Activated T-cell treated with anti-CD3 and anti-CD28 coated beads, Interleukin-2, amount 50 U/mL, for 48 hours (primary cell): ENCODE data around the gene RLN3.
"Not testable (repeated sequence)": the region's sequence is repeated elsewhere in the genome, so short reads cannot be mapped to it uniquely, and the experiment has no call there.

Source experiments
- DNase-seq, 2 experiments: peaks; one replicate each; pipeline ENCODE4 v3.0.0-alpha.2; 2020

The RLN3 gene

DNA sequence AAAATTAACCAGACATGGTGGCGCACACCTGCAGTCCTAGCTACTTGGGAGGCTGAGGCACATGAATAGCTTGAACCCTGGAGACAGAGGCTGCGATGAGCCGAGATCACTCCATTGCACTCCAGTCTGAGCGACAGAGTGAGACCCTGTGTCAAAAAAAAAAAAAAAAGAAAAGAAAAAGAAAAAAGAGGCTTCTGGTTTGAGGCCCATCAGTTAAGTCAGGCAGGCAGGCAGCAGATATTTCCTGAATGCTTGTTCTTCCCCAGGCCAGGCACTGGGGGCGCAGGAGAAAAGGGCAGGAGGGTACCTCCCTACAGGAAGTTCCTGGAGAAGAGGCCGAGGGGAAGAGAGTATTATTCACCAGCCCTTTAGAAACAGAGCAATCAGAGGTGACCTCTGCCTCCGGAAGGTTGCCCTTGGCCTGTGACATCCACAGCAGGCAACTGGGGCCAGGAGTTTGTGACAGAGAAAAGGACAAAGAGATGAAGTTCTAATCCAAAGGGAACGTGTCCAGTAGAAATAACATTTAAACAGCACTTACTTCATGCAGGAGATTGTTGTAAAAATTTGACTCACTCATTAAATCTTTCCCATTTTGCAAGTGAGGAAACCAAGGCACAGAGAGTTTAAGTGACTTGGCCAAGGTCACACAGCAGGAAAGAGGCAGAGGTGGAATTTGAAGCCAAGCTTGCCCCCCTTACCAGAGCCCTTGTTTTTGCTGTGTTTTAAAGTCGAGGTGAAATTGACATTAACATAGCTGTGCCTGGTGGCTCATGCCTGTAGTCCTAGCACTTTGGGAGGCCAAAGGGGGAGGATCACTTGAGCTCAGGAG lies 4.3 kb upstream of the RLN3 start:
- DNase-seq: peak in 1 of 2 experiments; percentile 44

DNA sequence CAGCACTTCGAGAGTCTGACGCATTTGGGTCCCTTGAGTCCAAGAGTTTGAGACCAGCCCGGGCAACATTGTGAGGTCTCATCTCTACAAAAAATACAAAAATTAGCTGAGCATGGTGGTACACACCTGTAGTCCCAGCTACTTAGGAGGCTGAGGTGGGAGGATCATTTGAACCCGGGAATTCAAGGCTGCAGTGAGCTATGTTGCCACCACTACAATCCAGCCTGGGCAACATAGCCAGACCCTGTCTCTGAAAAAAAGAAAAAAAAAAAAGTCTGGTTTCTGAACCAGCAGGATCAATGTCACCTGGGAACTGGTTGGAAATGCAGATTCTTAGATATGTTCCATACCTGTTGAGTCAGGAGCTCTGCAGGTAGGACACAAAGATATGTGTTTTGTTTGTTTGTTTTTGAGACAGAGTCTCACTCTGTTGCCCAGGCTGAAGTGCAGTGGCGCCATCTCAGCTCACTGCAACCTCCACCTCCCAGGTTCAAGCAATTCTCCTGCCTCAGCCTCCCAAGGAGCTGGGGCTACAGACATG lies 1.2 kb upstream of the RLN3 start:
- DNase-seq: not testable (repeated sequence)

DNA sequence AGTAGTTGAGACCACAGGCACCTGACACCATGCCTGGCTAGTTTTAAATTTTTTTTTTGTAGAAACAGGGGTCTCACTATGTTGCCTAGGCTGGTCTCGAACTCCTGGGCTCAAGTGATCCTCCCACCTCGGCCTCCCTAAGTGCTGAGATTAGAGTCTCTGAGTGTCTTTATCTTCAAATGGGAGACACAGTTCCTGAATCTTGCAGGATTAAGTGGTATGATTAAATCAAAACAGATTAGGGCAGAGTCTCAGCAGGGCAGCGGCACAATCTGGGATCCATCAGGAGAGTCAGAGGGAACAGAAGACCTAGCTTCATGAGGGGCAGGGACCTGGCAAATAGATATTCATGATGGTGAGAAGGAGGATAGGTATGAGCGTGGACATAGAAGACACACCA lies 953 bp downstream of the RLN3 start:
- DNase-seq: no peak

DNA sequence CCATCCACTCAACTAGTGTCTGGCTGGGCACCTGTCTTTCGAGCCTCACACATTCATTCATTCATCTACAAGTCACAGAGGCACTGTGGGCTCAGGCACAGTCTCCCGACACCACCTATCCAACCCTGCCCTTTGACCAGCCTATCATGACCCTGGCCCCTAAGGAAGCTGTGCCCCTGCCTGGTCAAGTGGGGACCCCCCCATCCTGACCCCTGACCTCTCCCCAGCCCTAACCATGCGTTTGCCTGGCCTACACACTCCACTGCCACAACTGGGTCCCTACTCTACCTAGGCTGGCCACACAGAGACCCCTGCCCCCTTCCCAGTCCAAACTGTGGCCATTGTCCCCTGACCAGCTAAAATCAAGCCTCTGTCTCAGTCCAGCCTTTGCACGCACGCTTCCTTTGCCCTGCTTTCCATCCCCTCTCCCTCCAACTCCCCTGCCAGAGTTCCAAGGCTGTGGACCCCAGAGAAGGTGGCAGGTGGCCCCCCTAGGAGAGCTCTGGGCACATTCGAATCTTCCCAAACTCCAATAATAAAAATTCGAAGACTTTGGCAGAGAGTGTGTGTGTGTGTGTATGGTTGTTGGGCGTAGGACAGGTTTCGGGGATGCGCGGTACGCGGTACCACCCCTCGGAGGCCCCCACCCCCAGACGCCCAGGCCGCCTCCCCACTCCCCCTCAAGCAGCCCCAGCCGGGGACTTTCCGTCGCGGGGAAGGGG lies 3.2 kb downstream of the RLN3 start:
- DNase-seq: peak in 1 of 2 experiments; percentile 30

DNA sequence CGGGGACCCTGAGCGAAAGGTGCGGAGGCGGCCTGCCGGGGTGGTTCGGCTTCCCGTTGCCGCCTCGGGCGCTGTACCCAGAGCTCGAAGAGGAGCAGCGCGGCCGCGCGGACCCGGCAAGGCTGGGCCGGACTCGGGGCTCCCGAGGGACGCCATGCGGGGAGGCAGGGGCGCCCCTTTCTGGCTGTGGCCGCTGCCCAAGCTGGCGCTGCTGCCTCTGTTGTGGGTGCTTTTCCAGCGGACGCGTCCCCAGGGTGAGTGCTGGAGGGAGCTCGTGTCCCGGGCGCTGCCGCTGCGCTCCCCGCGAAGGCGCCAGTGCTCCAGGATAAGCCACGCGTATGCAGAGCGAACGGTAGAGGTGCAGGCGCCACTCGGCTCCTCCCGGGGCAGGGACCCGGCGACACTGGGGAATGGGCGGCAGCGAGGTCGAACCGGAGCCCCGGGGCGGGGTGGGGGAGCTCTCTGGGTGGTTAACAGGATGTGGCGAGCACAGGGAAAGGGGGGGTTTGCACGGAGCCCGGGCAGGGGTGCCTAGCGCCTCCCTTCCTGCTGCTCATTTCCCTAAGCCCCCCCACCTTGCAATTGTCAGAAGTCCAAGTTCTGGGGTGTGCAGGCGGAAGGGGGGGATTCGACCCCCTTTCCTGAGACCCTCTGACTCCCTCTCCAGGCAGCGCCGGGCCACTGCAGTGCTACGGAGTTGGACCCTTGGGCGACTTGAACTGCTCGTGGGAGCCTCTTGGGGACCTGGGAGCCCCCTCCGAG lies 4.0 kb downstream of the RLN3 start, which contains the start of gene IL27RA:
IL27RA (plus strand) TSS at position 44 of the 762 bp plus-strand sequence; CDS start at position 155, 111 bp downstream.
- peak; percentile 85 for DNase-seq

DNA sequence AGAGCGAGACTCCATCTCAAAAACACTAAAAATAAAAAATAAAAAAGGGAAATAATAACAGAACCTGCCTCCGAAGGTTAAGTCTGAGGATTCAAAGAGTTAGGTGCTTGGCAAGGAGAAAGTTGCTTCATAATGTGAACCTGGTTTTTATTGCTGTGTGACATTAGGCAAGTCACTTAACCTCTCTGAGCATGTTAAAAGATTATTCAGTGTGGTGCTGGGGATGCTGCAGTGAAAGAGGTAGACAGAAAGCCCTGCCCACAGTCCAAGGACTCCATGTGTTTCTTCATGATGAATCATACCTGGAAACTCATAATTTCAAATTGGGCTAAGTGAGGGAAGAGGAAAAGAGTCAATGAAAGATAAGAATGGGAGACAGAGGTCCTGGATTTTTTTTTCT lies 6.0 kb downstream of the RLN3 start:
- DNase-seq: no peak

DNA sequence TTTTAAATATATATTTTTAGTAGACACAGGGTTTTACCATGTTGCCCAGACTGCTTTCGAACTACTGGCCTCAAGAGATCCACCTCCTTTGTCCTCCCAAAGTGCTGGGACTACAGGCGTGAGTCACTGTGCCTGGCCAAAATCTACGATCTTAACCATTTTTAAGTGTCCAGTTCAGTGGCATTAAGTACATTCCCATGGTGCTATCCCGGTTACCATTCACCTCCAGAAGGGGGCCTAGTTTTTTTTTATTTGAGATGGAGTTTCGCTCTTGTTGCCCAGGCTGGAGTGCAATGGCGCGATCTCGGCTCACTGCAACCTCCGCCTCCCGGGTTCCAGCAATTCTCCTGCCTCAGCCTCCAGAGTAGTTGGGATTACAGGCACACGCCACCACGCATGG lies 7.2 kb downstream of the RLN3 start:
- not testable (repeated sequence) for DNase-seq

DNA sequence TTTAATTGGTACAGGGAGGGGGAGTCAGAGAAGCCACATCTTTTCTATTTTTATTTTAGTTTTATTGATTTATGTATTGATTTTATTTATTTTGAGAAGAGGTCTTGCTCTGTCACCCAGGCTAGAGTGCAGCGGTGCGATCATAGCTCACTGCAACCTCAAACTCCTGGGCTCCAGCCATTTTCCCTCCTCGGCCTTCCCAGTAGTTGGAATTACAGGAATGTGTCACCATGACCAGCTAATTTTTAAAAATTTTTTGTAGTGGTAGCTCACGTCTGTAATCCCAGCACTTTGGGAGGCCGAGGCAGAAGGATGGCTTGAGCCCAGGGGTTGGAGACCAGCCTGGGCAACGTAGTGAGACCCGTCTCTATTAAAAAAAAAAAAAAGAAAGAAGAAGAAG lies 7.8 kb downstream of the RLN3 start:
- no peak for DNase-seq

DNA sequence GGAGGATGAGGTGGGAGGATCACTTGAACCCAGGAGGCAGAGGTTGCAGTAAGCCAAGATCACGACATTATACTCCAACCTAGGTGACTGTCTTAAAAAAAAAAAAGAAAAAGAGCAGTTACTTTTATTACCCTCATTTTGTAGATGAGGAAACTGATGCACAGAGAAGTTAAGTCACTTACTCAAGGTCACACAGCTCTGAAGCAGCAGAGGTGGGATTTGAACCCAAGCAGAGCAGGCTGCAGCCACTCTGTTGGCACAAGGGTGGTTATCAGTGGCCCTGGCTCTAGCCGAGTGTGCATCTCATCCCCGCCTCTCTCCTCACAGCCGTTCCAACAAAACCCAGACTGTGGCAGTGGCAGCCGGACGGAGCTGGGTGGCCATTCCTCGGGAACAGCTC lies 11.2 kb downstream of the RLN3 start:
- DNase-seq: no peak

DNA sequence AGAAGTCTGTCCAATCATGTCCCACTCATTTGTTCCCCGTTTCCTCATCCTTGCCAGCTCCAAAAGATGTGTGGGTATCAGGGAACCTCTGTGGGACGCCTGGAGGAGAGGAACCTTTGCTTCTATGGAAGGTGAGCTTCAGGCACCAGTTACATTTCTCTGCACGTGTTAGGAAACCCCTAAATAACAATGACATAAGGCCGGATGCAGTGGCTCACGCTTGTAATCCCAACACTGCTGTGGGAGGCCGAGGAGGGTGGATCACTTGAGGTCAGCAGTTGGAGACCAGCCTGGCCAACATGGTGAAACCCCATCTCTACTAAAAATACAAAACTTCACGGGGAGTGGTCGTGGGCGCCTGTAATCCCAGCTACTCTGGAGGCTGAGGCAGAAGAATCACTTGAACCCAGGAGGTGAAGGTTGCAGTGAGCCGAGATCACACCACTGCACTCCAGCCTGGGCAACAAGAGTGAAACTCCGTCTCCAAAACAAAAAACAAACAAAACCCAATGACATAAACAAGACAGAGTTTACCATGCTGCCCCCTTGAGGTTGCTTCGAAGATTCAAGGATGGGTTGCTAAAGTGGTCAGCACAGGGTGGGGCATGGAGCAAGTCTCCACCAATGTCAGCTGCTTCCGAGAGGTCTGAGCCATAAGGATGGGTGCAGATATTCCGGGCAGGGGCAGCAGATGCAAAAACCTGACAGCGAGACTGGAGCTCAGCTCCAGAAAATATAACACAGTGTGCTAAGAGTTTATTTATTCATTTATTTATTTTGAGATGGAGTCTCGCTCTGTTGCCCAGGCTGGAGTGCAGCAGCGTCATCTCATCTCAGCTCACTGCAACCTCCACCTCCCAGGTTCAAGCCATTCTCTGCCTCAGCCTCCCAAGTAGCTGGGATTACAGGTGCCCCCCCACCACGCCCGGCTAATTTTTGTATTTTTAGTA lies 15.0 kb downstream of the RLN3 start:
- peak in 1 of 2 experiments; percentile 34 for DNase-seq

DNA sequence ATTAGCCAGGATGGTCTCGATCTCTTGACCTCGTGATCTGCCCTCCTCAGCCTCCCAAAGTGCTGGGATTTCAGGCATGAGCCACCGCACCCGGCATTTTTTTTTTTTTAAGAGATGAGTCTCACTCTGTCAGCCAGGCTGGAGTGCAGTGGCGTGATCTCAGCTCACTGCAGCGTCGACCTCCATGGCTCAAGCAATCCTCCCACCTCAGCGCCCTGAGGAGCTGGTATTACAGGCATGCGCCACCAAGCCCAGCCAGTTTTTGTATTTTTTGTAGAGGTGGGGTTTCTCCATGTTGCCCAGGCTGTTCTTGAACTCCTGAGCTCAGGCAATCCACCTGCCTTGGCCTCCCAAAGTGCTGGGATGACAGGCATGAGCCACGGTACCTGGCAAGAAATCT lies 19.9 kb downstream of the RLN3 start:
- DNase-seq: not testable (repeated sequence)

DNA sequence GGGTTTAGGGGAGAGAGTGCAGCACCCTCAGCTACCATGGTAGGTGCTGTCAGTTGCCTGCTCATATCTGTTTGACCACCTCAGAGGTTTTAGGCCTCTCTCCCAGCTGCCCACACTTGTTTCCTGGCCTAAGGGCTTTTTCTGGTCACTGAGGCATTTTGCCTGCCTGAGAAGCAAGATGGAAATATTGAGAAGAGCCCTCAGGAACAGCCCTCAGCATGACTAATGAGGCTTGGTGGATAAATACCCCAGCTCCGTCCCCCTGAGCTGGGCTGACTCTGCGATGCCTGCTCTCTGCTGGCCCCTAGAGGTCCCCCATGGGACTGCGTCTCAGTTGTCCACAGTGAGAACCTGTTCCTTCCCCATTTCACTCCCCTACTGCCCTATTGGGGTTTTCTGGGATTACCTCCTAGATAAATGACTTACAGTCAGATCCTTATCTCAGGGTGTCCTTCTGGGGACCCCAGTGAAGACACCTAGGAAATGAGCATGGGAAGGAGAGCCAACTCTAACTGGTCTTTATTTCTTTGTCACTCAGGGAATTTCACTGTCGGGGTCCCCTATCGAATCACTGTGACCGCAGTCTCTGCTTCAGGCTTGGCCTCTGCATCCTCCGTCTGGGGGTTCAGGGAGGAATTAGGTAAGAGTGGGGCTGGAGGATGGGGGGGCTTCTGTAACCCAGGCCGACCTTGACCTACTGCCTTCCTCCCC lies 20.6 kb downstream of the RLN3 start:
- peak; percentile 89 for DNase-seq

DNA sequence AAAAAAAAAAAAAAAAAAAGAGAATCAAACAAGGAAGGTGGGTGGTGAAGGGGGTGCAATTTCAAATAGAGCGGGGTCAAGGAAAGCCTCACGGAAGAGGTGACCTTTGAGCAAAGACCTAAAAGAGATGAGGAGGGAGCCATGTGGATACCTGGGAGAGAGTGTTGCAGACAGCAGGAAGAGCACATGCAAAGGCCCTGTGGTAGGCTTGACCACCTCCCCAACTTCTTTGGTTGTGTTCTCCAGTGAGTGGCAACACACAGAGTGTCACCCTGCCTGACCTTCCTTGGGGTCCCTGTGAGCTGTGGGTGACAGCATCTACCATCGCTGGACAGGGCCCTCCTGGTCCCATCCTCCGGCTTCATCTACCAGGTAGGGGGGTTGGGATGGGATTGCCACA lies 22.6 kb downstream of the RLN3 start:
- DNase-seq: no peak

DNA sequence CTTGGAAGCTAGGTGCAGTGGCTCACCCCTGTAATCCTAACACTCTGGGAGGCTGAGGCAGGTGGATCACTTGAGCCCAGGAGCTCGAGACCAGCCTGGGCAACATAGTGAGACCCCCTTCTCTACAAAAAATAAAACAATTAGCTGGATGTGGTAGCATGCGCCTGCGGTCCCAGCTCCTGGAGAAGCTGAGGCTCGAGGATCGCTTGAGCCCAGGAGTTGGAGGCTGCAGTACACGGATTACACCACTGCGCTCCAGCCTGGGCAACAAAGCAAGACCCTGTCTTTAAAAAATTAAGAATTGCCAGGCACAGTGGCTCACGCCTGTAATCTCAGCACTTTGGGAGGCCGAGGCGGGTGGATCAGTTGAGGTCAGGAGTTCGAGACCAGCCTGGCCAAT lies 23.0 kb downstream of the RLN3 start:
- not testable (repeated sequence) for DNase-seq

DNA sequence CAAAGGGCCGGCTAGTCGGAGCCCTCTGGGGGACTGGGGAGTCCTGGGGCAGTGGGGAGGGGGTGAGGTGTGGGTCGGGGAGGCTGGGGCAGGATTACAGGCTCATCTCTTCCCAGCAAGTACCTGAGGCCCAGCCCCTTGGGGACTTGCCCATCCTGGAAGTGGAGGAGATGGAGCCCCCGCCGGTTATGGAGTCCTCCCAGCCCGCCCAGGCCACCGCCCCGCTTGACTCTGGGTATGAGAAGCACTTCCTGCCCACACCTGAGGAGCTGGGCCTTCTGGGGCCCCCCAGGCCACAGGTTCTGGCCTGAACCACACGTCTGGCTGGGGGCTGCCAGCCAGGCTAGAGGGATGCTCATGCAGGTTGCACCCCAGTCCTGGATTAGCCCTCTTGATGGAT lies 24.0 kb downstream of the RLN3 start:
- no peak for DNase-seq

DNA sequence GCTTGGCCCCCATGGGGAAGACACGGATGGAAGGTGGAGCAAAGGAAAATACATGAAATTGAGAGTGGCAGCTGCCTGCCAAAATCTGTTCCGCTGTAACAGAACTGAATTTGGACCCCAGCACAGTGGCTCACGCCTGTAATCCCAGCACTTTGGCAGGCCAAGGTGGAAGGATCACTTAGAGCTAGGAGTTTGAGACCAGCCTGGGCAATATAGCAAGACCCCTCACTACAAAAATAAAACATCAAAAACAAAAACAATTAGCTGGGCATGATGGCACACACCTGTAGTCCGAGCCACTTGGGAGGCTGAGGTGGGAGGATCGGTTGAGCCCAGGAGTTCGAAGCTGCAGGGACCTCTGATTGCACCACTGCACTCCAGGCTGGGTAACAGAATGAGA lies 24.5 kb downstream of the RLN3 start:
- DNase-seq: no peak

DNA sequence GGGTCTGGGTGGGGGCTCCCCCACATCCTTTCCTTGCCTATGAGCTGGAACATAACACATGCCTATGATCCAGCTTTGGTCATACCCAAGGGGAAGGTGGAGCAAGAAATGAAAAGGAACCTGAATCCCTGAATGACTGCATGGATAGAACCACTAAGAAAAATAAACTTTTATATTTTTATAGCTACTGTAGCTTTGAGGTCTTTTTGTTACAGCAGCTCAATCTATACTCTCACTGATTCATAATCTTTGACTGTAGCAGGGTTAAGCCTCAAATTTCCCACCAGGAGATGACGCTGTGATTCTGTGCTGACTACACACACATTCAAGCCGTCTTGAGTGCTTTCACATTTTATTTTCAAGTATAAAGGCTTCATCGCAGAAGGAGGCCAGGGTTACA lies 25.1 kb downstream of the RLN3 start:
- DNase-seq: no peak

DNA sequence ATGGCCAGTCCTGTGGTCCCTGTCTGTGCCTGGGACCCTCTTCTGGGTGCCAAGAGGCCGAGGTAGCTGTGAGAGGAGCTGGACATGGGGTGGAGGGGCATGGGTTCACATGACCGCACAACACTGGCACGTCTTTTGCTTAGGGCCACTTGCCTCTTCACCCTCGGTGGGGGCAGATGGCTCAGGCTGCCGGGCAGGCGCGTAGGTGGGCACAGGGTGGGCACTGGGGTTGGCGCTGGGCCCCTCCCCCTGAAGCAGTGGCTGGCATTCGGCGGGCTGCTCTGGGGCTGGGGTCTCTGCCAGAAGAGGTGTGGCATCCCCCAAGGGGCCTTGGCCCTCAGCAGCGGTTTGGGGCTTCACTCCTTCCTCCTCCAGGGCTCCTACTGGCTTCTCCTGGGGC lies 25.6 kb downstream of the RLN3 start:
- no peak for DNase-seq

DNA sequence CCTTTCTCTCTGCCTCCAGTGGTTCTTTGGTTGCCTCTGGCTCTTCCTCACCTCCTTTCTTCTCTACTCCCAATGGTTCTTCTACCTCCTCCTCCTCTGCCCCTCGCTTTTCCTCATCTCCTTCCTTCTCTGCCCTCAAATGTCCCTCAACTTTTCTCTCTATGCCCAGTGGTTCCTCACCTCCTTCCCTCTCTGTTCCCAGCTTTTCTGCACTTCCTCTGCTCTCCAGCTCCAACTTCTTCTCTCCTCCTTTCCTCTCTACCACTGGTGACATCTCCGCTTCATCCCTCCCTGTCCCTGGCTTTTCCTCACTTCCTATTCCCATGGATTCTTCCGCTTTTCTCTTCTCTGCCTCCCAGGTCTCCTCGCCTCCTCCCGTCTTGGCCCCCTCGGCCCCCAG lies 26.2 kb downstream of the RLN3 start:
- DNase-seq: no peak

DNA sequence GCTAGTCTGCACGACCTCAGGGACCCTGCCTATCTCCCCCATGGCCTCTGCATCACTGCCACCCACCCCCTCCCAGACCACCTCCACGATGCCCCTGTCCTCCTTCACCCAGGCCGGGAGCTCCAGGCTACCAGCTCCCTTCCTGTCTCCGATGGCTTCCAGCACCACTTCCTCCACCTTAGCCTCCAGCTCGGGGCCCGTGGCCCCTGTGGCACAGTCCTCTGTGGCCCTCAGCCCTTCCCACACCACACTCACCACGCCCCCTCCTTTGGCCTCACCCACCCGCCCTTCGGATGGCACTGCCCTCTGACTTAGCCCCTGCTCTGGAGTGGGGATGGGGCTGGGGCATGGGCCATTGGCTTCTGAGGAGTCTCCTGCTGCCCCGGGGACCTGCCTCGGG lies 26.8 kb downstream of the RLN3 start:
- no peak for DNase-seq

DNA sequence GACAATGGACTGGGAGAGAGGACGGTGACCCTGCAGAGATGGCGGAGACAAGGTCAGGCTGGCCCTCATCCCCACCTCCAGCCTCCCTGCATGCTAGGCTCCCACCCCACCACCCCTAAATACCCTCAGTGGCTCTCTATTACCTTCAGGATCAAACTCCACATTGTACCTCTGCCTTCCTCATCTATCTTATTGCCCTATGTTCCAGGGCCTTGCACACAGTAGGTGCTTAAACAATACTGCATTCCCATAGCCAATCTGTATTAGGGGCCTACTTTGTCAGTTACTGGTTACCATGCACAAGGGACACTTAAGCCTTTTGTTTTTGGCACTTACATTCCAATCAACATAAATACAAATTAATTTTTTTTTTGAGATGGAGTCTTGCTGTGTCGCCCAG lies 27.4 kb downstream of the RLN3 start:
- no peak for DNase-seq
